ENCODE data around the gene STUM. TPM values are rescaled to one million over a fixed set of nuclear protein-coding genes. Genes with fewer than 3 reads are reported as not detected.

STUM gene
- total and polyA plus RNA-seq, 2 donors from 2014 or later, result 1.6 to 1.9 TPM

DNA sequence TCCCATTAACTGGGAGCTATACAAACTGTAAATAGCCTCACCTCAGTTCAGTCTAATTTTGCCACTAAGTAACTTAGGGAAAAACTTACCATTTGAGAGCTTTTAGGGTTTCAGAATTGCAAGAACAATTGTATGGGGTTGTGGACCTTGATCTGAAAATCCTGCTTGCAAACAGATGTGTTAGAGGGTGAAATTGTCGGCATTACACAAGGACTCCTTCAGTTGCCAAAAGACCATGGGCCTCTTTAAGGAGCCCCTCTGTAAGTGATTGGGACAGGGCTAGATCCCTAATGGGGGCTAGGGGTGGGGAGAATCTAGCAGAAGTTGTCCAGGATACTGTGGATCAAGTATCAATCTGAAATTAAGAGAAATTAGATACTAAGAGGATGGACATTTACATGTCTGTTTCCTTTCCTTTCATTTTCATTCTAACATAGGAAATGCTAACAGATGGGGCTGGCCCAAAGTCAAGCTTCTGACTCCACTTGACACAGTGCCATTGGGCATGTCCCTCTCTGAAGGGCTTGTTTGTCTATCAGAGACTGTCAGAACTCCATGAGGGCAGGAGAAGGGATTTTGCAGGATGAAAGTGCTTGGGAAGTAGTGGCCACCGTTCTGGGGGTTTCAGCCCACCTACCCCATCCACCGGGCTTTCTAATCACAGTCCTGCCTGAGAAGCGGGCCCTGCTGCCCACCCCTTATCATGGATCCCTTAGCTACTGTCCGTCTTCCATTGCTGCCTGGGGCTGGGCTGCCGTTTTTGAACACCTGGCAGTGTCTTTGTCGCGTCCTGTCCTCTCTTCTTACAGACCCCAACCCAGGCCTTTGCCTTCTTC lies 54.7 kb downstream of the STUM start:
- no peaks in the 10 kb centered on the region for H3K9me3 ChIP-seq (ENCODE audit: control insufficient read depth in 2 of 3, insufficient read depth in 1 of 3, low read length in 3 of 3)
- peak overlapping the region in 1 of 3 donors; percentile 26 for H3K4me3 ChIP-seq (ENCODE audit: low read length in 3 of 3)
- no peaks in the 10 kb centered on the region for H3K27me3 ChIP-seq (ENCODE audit: control insufficient read depth, insufficient read depth, low read length)
- no peak overlapping the region for H3K9ac ChIP-seq (ENCODE audit: low read length in 3 of 3)
- H3K36me3 ChIP-seq (ENCODE audit: control insufficient read depth in 2 of 3, insufficient read depth in 3 of 3, low read length in 3 of 3), result no peaks in the 10 kb centered on the region
- intact Hi-C loops (cut with DNase I), result no loop called here
- peaks cover 0 to 3% (median 0%) of the 10 kb centered on the region in 3 donors for H3K4me1 ChIP-seq (ENCODE audit: control insufficient read depth in 2 of 3, insufficient read depth in 2 of 3, low read depth in 1 of 3, low read length in 3 of 3)
- DNase-seq (peak in 1 of 5 donors; percentile 54), FAIRE-seq (no peak)
- peak overlapping the region in 1 of 2 donors; percentile 65 for H3K27ac ChIP-seq (ENCODE audit: low read depth in 2 of 2, low read length in 2 of 2)
- TF ChIP-seq, protein P1, sequence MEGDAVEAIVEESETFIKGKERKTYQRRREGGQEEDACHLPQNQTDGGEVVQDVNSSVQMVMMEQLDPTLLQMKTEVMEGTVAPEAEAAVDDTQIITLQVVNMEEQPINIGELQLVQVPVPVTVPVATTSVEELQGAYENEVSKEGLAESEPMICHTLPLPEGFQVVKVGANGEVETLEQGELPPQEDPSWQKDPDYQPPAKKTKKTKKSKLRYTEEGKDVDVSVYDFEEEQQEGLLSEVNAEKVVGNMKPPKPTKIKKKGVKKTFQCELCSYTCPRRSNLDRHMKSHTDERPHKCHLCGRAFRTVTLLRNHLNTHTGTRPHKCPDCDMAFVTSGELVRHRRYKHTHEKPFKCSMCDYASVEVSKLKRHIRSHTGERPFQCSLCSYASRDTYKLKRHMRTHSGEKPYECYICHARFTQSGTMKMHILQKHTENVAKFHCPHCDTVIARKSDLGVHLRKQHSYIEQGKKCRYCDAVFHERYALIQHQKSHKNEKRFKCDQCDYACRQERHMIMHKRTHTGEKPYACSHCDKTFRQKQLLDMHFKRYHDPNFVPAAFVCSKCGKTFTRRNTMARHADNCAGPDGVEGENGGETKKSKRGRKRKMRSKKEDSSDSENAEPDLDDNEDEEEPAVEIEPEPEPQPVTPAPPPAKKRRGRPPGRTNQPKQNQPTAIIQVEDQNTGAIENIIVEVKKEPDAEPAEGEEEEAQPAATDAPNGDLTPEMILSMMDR (IDR thresholded peaks at IDR 0.05; ENCODE audit: borderline replicate concordance, extremely low read depth, insufficient read depth), result no peak

DNA sequence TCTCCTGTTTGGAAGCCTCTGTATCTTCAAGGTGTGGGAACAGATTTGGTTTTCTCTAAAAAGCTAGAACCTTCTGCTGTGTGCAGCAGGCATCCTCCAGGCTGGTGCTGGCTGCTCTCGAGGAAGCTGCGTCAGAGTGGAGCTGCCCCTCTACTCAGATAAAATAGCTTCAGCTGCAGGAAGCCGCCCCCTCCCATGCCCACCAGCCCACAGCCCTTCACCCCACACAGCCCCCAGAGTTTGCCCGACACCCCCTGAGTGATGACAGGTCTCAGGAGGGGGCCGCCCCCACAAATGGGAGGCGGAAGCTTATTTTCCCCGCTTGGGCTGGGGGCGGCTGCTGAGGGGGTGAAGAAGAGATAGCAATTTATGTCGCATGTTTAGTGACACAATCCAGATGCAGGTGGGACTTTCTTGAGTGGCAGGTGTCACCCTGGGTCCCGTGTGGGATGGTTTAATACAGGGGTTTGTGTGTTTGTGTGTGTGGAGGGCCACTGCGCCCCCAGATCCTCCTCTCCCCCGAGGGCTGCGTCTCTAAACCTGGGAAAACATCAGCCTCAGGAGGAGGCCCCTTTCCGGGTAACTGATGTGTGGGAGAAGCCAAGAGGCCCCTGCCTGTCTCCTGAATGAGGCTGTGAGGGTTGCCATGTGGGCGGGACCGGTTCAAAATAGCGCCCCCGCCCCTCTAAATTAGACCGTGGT lies 55.4 kb downstream of the STUM start:
- DNase-seq (peak in 4 of 5 donors; percentile 19 to 39 (median 22)), FAIRE-seq (no peak)
- no peaks in the 10 kb centered on the region for H3K27me3 ChIP-seq (ENCODE audit: control insufficient read depth, insufficient read depth, low read length)
- H3K9me3 ChIP-seq (ENCODE audit: control insufficient read depth in 2 of 3, insufficient read depth in 1 of 3, low read length in 3 of 3), result no peaks in the 10 kb centered on the region
- no peak overlapping the region for H3K27ac ChIP-seq (ENCODE audit: low read depth in 2 of 2, low read length in 2 of 2)
- TF ChIP-seq, protein P1 (IDR thresholded peaks at IDR 0.05; ENCODE audit: borderline replicate concordance, extremely low read depth, insufficient read depth), result no peak
- H3K9ac ChIP-seq (ENCODE audit: low read length in 3 of 3), result no peak overlapping the region
- H3K4me3 ChIP-seq (ENCODE audit: low read length in 3 of 3), result no peak overlapping the region
- H3K36me3 ChIP-seq (ENCODE audit: control insufficient read depth in 2 of 3, insufficient read depth in 3 of 3, low read length in 3 of 3), result no peaks in the 10 kb centered on the region
- intact Hi-C loops (cut with DNase I), result no loop called here
- peaks cover 0 to 3% (median 0%) of the 10 kb centered on the region in 3 donors for H3K4me1 ChIP-seq (ENCODE audit: control insufficient read depth in 2 of 3, insufficient read depth in 2 of 3, low read depth in 1 of 3, low read length in 3 of 3)

DNA sequence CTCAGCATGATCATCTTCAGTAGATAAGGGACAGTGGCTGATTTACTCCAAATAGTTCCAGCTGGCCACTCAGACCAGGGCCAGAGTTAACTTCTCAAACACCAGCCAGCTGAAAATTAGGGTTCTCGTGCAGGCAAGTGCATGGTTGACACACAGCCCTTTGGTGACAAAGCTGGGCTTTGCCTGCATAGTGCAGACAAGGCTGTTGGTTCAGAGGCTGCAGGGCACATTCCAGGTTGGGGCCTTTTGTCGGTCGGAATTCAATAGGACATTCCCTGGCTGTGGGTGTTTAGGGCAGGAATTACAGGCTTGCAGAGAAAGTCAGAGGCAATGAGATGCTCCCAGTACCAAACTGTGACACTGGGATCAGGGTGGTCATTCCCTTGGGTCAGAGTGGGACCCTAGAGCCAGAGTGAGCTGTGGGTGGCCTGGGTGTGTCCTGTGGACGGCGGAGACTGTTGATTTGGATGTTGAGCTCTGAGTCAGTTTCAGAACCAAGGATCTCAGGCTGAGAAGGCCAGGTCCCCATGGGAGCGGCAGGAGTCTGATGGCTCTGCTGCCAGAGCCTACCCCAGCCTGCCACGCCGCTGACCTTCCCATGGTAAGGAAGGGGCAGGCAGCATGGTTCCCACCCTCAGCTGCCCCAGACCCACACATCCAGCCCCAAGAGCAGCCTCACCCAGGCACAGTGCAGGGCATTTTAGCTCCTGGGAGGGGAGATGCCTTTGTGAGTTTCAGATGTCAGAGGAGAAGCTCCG lies 56.2 kb downstream of the STUM start:
- Histone ChIP-seq H3K27ac (ENCODE audit: low read depth in 2 of 2, low read length in 2 of 2) (no peak overlapping the region), H3K9ac (ENCODE audit: low read length in 3 of 3) (no peak overlapping the region), H3K4me1 (ENCODE audit: control insufficient read depth in 2 of 3, insufficient read depth in 2 of 3, low read depth in 1 of 3, low read length in 3 of 3) (peaks cover 0 to 3% (median 0%) of the 10 kb centered on the region in 3 donors), H3K36me3 (ENCODE audit: control insufficient read depth in 2 of 3, insufficient read depth in 3 of 3, low read length in 3 of 3) (no peaks in the 10 kb centered on the region), H3K4me3 (ENCODE audit: low read length in 3 of 3) (no peak overlapping the region), H3K27me3 (ENCODE audit: control insufficient read depth, insufficient read depth, low read length) (no peaks in the 10 kb centered on the region), H3K9me3 (ENCODE audit: control insufficient read depth in 2 of 3, insufficient read depth in 1 of 3, low read length in 3 of 3) (no peaks in the 10 kb centered on the region)
- peak in 3 of 5 donors; percentile 26 to 39 (median 29) for DNase-seq
- FAIRE-seq, result no peak
- TF ChIP-seq, protein P1 (IDR thresholded peaks at IDR 0.05; ENCODE audit: borderline replicate concordance, extremely low read depth, insufficient read depth), result no peak
- intact Hi-C loops (cut with DNase I), result no loop called here
